SK-N-SH treated with all-trans-retinoic acid at 6 μM for 48 hours (cell line): ENCODE measurements around the gene ATP11A.

Experiments
- BACH2 ChIP-seq: fragments of 250-450 bp; sonication (Bioruptor Pico); IDR thresholded peaks from 2 replicates; pipeline ENCODE4 v1.9.0; 2021; ENCODE audit warnings: mild to moderate bottlenecking, borderline replicate concordance
- ESRRG ChIP-seq: fragments of 250-450 bp; sonication (Bioruptor Pico); IDR thresholded peaks from 2 replicates; pipeline ENCODE4 v1.6.1; 2021; ENCODE audit warnings: mild to moderate bottlenecking
- PPARA ChIP-seq: fragments of 250-450 bp; sonication (Bioruptor Pico); IDR thresholded peaks from 2 replicates; pipeline ENCODE4 v1.5.0; 2020; ENCODE audit warnings: mild to moderate bottlenecking, borderline replicate concordance
- SNAI2 ChIP-seq: fragments of 250-450 bp; sonication (Bioruptor Pico); IDR thresholded peaks from 2 replicates; pipeline ENCODE4 v1.5.0; 2020; ENCODE audit warnings: mild to moderate bottlenecking, moderate library complexity
- ZFP3 ChIP-seq: fragments of 250-450 bp; sonication (Bioruptor Pico); IDR thresholded peaks from 2 replicates; pipeline ENCODE4 v1.5.0; 2020; ENCODE audit warnings: mild to moderate bottlenecking, moderate library complexity
- ZNF70 ChIP-seq: fragments of 450-650 bp; formaldehyde crosslinking; IDR thresholded peaks from 2 replicates; pipeline ENCODE4 v1.5.0; 2020; ENCODE audit warnings: mild to moderate bottlenecking, moderate library complexity
- ZNF8 ChIP-seq: fragments of 450-650 bp; formaldehyde crosslinking; IDR thresholded peaks from 2 replicates; pipeline ENCODE4 v1.5.0; 2020; ENCODE audit warnings: mild to moderate bottlenecking, moderate library complexity
- TF ChIP-seq, protein P1 (sequence below): fragments of 250-450 bp; sonication (Bioruptor Pico); IDR thresholded peaks from 2 replicates; pipeline ENCODE4 v1.8.0; 2020; ENCODE audit warnings: mild to moderate bottlenecking, moderate library complexity, borderline replicate concordance
- TF ChIP-seq, protein P2 (sequence below): fragments of 250-450 bp; sonication (Bioruptor Pico); IDR thresholded peaks from 2 replicates; pipeline ENCODE4 v1.5.1; 2020; ENCODE audit warnings: low read depth, mild to moderate bottlenecking, moderate library complexity
- TF ChIP-seq, protein P3 (sequence below): fragments of 250-450 bp; sonication (Bioruptor Pico); IDR thresholded peaks from 2 replicates; pipeline ENCODE4 v1.5.1; 2021; ENCODE audit warnings: mild to moderate bottlenecking, moderate library complexity
- TF ChIP-seq, protein P4 (sequence below): fragments of 250-450 bp; sonication (Bioruptor Pico); IDR thresholded peaks from 2 replicates; pipeline ENCODE4 v1.5.0; 2020; ENCODE audit warnings: mild to moderate bottlenecking, moderate library complexity

DNA sequence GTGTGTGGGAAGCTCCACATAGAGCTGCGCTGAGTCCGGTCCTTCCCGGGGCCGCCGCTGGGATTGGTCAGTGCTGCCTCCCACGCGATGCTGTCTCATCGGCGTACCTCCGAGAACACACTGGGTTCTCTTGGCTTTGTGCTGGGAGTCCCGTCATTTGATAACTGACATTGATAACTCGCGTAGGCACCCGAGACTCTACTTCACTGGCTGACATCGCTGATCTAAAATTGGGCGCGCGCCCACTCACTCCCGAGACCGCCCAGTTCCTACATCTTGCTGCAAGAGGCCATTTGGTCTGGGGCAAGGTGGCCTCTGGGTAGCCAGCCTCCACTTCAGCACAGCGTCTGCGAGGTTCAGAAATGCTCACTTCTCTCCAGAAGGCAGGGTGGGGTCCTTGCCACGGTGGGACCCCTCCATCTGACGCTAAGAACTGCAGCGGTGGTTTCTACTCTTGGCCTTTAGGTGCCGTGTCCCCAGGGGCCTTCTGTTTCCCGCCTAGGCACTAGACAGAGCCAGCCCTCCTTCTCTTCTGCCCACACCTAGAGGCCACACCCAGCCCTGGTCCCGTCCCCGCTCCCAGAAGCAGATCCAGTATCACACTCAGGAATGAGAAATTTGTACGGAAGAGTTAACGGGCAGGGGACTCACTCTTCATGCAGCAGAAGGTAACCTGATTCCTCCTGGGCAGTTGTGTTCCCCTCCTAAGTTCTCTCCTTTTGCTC lies 40.7 kb upstream of the ATP11A start:
- TF ChIP-seq, protein P1, sequence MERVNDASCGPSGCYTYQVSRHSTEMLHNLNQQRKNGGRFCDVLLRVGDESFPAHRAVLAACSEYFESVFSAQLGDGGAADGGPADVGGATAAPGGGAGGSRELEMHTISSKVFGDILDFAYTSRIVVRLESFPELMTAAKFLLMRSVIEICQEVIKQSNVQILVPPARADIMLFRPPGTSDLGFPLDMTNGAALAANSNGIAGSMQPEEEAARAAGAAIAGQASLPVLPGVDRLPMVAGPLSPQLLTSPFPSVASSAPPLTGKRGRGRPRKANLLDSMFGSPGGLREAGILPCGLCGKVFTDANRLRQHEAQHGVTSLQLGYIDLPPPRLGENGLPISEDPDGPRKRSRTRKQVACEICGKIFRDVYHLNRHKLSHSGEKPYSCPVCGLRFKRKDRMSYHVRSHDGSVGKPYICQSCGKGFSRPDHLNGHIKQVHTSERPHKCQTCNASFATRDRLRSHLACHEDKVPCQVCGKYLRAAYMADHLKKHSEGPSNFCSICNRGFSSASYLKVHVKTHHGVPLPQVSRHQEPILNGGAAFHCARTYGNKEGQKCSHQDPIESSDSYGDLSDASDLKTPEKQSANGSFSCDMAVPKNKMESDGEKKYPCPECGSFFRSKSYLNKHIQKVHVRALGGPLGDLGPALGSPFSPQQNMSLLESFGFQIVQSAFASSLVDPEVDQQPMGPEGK: no peak
- TF ChIP-seq SNAI2 (CRISPR knock-in tag): no peak
- TF ChIP-seq, protein P2, sequence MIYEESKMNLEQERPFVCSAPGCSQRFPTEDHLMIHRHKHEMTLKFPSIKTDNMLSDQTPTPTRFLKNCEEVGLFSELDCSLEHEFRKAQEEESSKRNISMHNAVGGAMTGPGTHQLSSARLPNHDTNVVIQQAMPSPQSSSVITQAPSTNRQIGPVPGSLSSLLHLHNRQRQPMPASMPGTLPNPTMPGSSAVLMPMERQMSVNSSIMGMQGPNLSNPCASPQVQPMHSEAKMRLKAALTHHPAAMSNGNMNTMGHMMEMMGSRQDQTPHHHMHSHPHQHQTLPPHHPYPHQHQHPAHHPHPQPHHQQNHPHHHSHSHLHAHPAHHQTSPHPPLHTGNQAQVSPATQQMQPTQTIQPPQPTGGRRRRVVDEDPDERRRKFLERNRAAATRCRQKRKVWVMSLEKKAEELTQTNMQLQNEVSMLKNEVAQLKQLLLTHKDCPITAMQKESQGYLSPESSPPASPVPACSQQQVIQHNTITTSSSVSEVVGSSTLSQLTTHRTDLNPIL (CRISPR knock-in tag): no peak
- TF ChIP-seq ZNF8 (CRISPR knock-in tag): no peak
- no peak for TF ChIP-seq ZFP3 (CRISPR knock-in tag)
- TF ChIP-seq ESRRG (CRISPR knock-in tag): no peak
- TF ChIP-seq, protein P3, sequence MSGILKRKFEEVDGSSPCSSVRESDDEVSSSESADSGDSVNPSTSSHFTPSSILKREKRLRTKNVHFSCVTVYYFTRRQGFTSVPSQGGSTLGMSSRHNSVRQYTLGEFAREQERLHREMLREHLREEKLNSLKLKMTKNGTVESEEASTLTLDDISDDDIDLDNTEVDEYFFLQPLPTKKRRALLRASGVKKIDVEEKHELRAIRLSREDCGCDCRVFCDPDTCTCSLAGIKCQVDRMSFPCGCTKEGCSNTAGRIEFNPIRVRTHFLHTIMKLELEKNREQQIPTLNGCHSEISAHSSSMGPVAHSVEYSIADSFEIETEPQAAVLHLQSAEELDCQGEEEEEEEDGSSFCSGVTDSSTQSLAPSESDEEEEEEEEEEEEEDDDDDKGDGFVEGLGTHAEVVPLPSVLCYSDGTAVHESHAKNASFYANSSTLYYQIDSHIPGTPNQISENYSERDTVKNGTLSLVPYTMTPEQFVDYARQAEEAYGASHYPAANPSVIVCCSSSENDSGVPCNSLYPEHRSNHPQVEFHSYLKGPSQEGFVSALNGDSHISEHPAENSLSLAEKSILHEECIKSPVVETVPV (CRISPR knock-in tag): no peak
- no peak for TF ChIP-seq BACH2 (CRISPR knock-in tag)
- no peak for TF ChIP-seq ZNF70 (CRISPR knock-in tag)
- TF ChIP-seq, protein P4, sequence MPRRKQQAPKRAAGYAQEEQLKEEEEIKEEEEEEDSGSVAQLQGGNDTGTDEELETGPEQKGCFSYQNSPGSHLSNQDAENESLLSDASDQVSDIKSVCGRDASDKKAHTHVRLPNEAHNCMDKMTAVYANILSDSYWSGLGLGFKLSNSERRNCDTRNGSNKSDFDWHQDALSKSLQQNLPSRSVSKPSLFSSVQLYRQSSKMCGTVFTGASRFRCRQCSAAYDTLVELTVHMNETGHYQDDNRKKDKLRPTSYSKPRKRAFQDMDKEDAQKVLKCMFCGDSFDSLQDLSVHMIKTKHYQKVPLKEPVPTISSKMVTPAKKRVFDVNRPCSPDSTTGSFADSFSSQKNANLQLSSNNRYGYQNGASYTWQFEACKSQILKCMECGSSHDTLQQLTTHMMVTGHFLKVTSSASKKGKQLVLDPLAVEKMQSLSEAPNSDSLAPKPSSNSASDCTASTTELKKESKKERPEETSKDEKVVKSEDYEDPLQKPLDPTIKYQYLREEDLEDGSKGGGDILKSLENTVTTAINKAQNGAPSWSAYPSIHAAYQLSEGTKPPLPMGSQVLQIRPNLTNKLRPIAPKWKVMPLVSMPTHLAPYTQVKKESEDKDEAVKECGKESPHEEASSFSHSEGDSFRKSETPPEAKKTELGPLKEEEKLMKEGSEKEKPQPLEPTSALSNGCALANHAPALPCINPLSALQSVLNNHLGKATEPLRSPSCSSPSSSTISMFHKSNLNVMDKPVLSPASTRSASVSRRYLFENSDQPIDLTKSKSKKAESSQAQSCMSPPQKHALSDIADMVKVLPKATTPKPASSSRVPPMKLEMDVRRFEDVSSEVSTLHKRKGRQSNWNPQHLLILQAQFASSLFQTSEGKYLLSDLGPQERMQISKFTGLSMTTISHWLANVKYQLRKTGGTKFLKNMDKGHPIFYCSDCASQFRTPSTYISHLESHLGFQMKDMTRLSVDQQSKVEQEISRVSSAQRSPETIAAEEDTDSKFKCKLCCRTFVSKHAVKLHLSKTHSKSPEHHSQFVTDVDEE (CRISPR knock-in tag): no peak
- TF ChIP-seq PPARA: no peak
